HT1080 (cell line): ENCODE data around the gene ADK. TPM values are rescaled to one million over a fixed set of nuclear protein-coding genes. Genes with fewer than 3 reads are reported as not detected.
A peak's percentile ranks its signal among the peaks of the same experiment; 100 is the strongest.
"Not testable (repeated sequence)": the region's sequence is repeated elsewhere in the genome, so short reads cannot be mapped to it uniquely, and the experiment has no call there.

Experiments used
- DNase-seq: peaks from one replicate; pipeline ENCODE4 v3.0.0-alpha.2; 2015; ENCODE audit warnings: low read depth
- total RNA-seq: library from RNA; depleted of rRNA; stranded (reverse); fragments of >200 nt; shearing (Covaris generic); gene quantifications from 2 replicates; pipeline ENCODE4 v1.2.3, GENCODE V29; 2014

The ADK gene
- total RNA-seq, 1 experiment from 2014 or later = 59.2 TPM

DNA sequence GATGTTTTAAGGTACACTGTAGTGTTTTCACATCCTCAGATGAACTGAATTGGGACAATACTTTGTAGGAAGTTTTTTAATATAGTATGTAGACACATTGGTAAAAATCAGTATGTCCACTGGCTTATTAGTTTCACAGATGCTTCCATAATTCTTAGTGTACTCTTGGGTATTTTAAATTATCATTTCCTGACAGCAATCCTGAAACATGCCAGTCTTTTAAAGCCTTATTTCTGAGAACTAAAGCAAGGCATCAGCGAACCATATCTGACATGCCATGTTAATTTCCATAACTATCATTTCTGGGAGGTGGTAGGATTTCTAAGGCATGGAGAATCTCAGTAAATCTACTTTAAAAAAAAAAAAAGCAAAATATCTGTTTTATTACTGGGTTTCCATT is 266.4 kb downstream of the ADK start:
- DNase-seq = no peak

GRCh38 chr10:74418285-74418872 is 267.4 kb downstream of the ADK start:
- no peak for DNase-seq

GRCh38 chr10:74419491-74419951 is 268.5 kb downstream of the ADK start:
- DNase-seq = no peak

- peak; percentile 50 for DNase-seq
Observed at GRCh38 chr10:74419958-74420375, 268.9 kb downstream of the ADK start.

GRCh38 chr10:74424565-74424964 is 273.5 kb downstream of the ADK start:
- no peak for DNase-seq

GRCh38 chr10:74425456-74426001 is 274.5 kb downstream of the ADK start:
- no peak for DNase-seq

- DNase-seq = no peak
Observed at GRCh38 chr10:74431816-74432215, 280.8 kb downstream of the ADK start.

DNA sequence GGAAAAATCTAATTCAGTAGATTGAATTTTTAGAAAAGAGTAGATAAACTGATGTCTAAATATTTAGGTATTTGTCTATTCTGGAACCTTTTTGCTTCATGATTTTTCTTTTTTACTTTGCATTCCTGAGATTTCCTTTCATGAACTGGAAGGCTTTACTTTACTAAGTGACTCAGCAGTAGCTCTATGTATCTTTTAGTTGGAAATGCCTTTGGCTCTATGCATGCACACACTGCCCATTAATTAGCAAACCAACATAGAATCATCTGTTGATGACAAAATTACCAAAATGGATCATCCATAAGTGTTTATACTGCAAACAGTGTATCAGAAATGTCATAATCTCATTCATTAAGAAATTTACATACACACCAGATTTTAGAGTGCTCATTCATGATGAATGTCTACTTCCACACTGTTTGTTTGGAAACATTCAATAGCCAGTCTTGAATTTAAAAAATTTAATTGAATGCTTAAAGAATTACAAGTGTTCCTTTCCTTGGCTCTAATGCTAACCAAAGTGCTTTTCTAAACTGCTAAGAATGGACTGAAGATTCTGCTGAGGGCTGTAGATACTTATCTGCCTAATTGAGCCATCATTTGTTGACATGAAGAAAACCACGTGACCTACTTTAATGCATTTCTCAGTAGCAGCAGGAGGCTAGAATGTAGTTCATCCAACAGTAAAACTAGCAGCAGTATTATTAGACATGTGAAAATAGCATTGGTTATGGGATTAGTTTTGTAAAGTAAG is 282.0 kb downstream of the ADK start:
- peak; percentile 22 for DNase-seq

DNA sequence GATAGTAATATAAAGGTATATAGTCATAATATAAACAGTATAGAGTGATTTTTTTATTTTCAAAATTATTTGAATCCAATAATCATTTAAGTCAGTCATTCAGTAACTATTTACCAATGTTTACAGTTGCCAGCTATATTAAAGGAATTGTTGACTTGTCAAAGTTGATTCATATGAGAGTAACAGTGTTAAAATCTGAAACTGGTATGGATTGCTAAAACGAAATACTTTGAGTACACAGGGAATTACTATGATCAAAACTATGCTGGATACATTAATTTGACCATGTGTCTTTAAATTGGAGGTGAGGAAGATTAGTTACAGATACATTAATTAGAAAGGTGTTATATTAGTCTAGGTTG is 282.6 kb downstream of the ADK start:
- no peak for DNase-seq

- DNase-seq = no peak
Observed at GRCh38 chr10:74433993-74434392, 283.0 kb downstream of the ADK start.

DNA sequence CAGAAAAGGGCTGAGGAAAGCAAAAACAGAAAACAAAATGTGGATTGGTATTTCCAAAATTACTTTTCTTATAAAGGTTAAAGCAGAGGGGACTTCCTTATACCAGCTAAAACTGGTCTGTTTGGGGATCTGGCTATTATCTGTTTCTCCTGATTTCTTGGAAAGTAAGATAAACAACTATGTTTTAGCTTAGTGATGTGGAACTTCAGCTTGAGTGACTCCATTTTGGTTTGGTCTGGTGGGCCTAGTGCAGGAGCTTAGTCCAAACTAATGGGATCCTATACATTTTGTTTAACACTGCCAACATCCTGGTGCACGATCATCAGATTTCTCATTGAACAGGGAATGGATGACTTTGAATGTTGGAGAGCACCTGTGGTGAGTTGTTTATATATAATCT is 283.5 kb downstream of the ADK start:
- DNase-seq = no peak

DNA sequence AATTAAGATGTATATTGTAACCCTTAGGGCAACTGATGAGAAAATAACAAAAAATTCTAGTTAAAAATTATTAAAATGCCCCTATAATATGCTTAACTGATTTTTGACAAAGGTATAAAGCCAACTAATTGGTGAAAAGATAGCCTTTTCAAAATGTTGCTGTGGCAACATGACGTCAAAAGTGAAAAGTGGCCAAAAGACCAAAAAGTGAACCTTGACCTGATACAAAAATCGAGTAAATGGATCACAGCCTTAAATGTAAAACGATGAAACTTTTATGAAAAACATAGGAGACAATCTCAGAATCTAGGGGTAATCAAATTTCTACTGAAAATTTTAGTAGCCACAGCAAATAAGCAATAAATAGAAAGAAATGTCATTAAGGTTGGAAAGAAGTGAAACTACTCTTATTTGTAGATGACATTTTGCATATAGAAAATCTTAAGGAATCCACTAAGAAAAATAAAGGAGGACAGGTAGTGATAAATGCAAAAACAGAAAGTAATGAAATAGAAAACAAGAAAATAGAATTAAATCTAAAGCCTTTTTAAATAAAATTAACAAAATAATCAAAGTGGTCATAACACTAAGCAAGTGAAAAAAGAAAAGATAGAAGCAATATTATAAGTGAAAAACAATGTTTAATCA is 285.6 kb downstream of the ADK start:
- no peak for DNase-seq

GRCh38 chr10:74437822-74438221 is 286.8 kb downstream of the ADK start:
- DNase-seq = peak; percentile 78

- no peak for DNase-seq
Observed at GRCh38 chr10:74439213-74439612, 288.2 kb downstream of the ADK start.

GRCh38 chr10:74445493-74445892 is 294.5 kb downstream of the ADK start:
- DNase-seq = no peak

- DNase-seq = no peak
Observed at GRCh38 chr10:74450602-74451001, 299.6 kb downstream of the ADK start.

- no peak for DNase-seq
Observed at GRCh38 chr10:74451127-74451829, 300.3 kb downstream of the ADK start.

- DNase-seq = no peak
Observed at GRCh38 chr10:74453169-74453568, 302.1 kb downstream of the ADK start.

DNA sequence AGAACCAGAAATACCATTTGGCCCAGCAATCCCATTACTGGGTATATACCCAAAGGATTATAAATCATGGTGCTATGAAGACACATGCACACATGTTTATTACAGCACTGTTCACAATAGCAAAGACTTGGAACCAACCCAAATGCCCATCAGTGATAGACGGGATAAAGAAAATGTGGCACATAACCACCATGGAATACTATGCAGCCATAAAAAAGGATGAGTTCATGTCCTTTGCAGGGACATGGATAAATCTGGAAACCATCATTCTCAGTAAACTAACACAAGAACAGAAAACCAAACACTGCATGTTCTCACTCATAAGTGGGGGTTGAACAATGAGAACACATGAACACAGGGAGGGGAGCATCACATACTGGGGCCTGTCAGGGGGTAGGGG is 306.5 kb downstream of the ADK start:
- not testable (repeated sequence) for DNase-seq

- DNase-seq = no peak
Observed at GRCh38 chr10:74460812-74461211, 309.8 kb downstream of the ADK start.

- DNase-seq = no peak
Observed at GRCh38 chr10:74474022-74474713, 323.1 kb downstream of the ADK start.
